ENCODE data around the gene SEMA3A. TPM values are rescaled to one million over a fixed set of nuclear protein-coding genes. Genes with fewer than 3 reads are reported as not detected.

Gene SEMA3A
- total RNA-seq, 2 donors from 2014 or later, result 0.13 TPM; not detected in 1

- Mint-ChIP-seq H3K36me3 (ENCODE audit: low read depth) (no peaks in the 10 kb centered on the region), H3K9me3 (no peaks in the 10 kb centered on the region), H3K4me3 (no peak overlapping the region), H3K27ac (no peak overlapping the region), H3K4me1 (no peaks in the 10 kb centered on the region), H3K27me3 (no peaks in the 10 kb centered on the region)
- no peak for ATAC-seq (replicated peaks)
Observed at GRCh38 chr7:84039432-84039831, 155.2 kb downstream of the SEMA3A start.

DNA sequence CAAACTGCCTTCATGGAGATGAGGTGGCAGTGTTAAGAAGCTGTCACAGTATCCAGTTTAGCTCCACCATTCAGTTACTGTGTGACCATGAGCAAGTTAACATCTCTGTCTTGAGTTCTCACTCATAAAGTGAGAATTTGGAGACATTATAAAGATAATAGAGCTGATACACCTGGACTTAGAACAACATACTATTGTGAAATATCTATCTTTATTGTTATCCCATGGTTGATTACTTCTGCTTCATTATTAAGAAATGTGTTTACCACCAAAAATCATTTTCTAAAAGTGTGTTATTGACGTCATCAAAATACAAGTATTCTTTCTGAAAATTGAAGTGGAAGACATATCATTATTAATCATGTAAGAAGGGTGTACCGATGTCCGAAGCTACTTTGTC, 166.9 kb downstream of the SEMA3A start:
- no peaks in the 10 kb centered on the region for H3K36me3 Mint-ChIP-seq (ENCODE audit: low read depth)

DNA sequence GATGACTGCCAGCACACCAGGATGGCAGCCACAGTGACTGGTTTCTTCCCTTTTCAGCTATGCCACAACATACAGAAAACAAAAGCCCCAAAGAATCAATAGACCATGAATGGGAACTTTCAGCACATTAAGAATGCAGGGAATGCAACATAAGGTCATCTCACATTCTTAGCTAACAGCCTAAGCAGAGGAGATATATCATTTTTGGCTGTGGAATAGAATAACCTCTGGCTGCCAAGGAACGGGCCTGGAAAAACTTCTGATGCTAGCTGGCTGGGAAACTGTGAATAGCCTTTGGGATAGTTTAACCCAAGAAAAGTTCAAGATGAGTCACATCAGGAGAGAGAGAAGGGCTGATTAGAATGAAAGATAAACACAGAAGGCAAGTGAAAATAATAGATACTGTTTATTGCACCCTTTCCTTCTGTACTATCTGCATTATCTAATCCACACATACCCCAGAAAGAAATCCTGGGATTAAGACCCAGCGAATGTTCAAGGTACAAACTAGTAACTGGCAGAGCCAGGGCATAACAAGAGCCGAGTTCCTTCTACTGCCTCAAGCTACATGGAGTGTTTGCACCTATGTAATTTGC, 169.2 kb downstream of the SEMA3A start:
- ATAC-seq (replicated peaks), result no peak
- H3K4me1 Mint-ChIP-seq, result no peaks in the 10 kb centered on the region
- peaks cover 6% of the 10 kb centered on the region for H3K9me3 Mint-ChIP-seq
- no peaks in the 10 kb centered on the region for H3K36me3 Mint-ChIP-seq (ENCODE audit: low read depth)
- H3K4me3 Mint-ChIP-seq, result no peak overlapping the region
- H3K27me3 Mint-ChIP-seq, result no peaks in the 10 kb centered on the region
- no peak overlapping the region for H3K27ac Mint-ChIP-seq

More for the DNA sequence above, 166.9 kb downstream of the SEMA3A start:
- ATAC-seq (replicated peaks), result no peak
- no peak overlapping the region for H3K4me3 Mint-ChIP-seq
- no peaks in the 10 kb centered on the region for H3K4me1 Mint-ChIP-seq
- no peaks in the 10 kb centered on the region for H3K27me3 Mint-ChIP-seq
- no peak overlapping the region for H3K27ac Mint-ChIP-seq
- H3K9me3 Mint-ChIP-seq, result peaks cover 6% of the 10 kb centered on the region

- peaks cover 6% of the 10 kb centered on the region for H3K9me3 Mint-ChIP-seq
- ATAC-seq (replicated peaks), result no peak
- no peaks in the 10 kb centered on the region for H3K4me1 Mint-ChIP-seq
- no peak overlapping the region for H3K27ac Mint-ChIP-seq
- no peak overlapping the region for H3K4me3 Mint-ChIP-seq
- H3K27me3 Mint-ChIP-seq, result no peaks in the 10 kb centered on the region
- H3K36me3 Mint-ChIP-seq (ENCODE audit: low read depth), result no peaks in the 10 kb centered on the region
Observed at GRCh38 chr7:84022684-84023308, 171.8 kb downstream of the SEMA3A start.

GRCh38 chr7:84022009-84022408, 172.6 kb downstream of the SEMA3A start:
- no peaks in the 10 kb centered on the region for H3K36me3 Mint-ChIP-seq (ENCODE audit: low read depth)
- no peak overlapping the region for H3K4me3 Mint-ChIP-seq
- H3K9me3 Mint-ChIP-seq, result peaks cover 6% of the 10 kb centered on the region
- H3K27ac Mint-ChIP-seq, result no peak overlapping the region
- ATAC-seq (replicated peaks), result no peak
- H3K27me3 Mint-ChIP-seq, result no peaks in the 10 kb centered on the region
- no peaks in the 10 kb centered on the region for H3K4me1 Mint-ChIP-seq

DNA sequence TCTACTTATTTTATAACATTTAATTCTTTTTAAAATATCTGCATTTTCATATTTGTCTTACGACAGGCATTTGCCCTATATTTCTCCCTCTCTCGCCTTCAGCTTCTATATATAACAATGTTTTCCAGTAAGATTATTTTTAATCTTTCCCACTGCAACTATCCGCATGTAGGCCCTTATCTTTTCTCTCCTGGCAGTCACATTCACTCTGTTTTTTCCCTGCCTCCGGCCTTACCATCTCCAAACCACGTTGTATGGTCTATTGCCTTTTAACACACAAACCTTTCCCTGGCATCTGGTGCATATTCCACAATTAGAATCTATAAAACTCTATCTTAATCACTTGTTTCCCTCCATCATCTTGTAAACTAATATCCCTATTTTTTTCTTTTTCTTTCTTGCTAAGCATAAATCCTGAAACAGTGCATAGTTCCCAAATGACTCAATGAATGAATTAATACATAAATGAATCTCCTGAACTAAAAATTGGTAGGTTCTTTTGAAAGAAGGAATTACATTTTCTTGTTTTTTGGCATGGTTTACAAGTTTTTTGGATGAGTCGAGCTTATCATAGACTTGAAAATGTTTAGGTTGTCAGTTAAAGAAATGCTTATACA, 173.2 kb downstream of the SEMA3A start:
- H3K36me3 Mint-ChIP-seq (ENCODE audit: low read depth), result no peaks in the 10 kb centered on the region
- no peak for ATAC-seq (replicated peaks)
- H3K4me3 Mint-ChIP-seq, result no peak overlapping the region
- H3K27ac Mint-ChIP-seq, result no peak overlapping the region
- H3K4me1 Mint-ChIP-seq, result no peaks in the 10 kb centered on the region
- H3K27me3 Mint-ChIP-seq, result no peaks in the 10 kb centered on the region
- H3K9me3 Mint-ChIP-seq, result peaks cover 5% of the 10 kb centered on the region

DNA sequence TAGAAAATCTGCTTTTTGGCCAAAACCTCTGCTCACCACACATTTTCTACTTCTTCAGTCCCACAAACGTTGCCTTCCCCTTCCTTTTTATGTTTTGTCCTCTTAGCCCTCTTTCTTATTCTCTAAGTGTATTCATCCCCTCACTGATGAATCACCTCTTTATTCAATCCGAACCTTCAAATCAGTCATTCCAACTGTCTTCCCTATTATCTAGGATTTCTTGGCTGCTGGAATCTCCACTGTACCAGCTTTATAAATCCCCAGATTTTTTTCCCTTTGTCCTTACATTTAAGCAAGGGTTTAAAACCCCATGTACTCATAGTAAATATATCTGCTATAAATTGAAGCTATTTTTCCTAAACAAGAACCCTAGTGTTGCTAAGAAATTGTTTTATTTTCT, 176.9 kb downstream of the SEMA3A start:
- Mint-ChIP-seq H3K4me3 (no peak overlapping the region), H3K36me3 (ENCODE audit: low read depth) (no peaks in the 10 kb centered on the region), H3K9me3 (no peaks in the 10 kb centered on the region), H3K27ac (no peak overlapping the region), H3K4me1 (no peaks in the 10 kb centered on the region), H3K27me3 (no peaks in the 10 kb centered on the region)
- ATAC-seq (replicated peaks), result no peak

DNA sequence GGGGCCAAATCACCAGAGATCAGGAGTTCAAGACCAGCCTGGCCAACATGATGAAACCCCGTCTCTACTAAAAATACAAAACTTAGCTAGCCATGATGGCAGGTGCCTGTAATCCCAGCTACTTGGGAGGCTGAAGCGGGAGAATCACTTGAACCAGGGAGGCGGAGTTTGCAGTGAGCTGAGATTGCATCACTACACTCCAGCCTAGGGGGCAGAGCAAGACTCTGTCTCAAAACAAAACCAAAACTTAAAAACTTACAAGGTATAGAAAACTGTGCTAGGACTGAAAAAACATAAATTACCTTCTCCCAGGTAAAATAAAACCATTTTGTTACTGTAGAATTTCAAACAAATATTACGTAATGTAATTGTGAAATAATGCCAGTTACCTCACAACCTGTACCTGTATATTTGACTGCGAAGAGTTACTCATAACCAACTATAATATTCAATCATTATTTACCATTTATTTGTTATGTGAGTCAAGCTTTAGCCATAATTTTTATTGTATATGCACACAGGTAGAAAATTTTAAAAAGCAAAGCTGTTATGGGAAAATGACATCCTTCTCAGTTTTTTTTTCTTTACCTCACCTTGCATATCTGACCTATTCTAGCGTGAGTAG, 180.9 kb downstream of the SEMA3A start:
- no peak overlapping the region for H3K4me3 Mint-ChIP-seq
- H3K4me1 Mint-ChIP-seq, result no peaks in the 10 kb centered on the region
- H3K27ac Mint-ChIP-seq, result no peak overlapping the region
- no peak for ATAC-seq (replicated peaks)
- no peaks in the 10 kb centered on the region for H3K9me3 Mint-ChIP-seq
- no peaks in the 10 kb centered on the region for H3K36me3 Mint-ChIP-seq (ENCODE audit: low read depth)
- H3K27me3 Mint-ChIP-seq, result no peaks in the 10 kb centered on the region

GRCh38 chr7:84009782-84010181, 184.8 kb downstream of the SEMA3A start:
- H3K27ac Mint-ChIP-seq, result no peak overlapping the region
- H3K27me3 Mint-ChIP-seq, result no peaks in the 10 kb centered on the region
- H3K36me3 Mint-ChIP-seq (ENCODE audit: low read depth), result no peaks in the 10 kb centered on the region
- ATAC-seq (replicated peaks), result no peak
- no peaks in the 10 kb centered on the region for H3K4me1 Mint-ChIP-seq
- no peak overlapping the region for H3K4me3 Mint-ChIP-seq
- H3K9me3 Mint-ChIP-seq, result no peaks in the 10 kb centered on the region

GRCh38 chr7:84009051-84009450, 185.5 kb downstream of the SEMA3A start:
- Mint-ChIP-seq H3K27ac (no peak overlapping the region), H3K4me3 (no peak overlapping the region), H3K9me3 (no peaks in the 10 kb centered on the region), H3K27me3 (no peaks in the 10 kb centered on the region), H3K36me3 (ENCODE audit: low read depth) (no peaks in the 10 kb centered on the region), H3K4me1 (no peaks in the 10 kb centered on the region)
- no peak for ATAC-seq (replicated peaks)

DNA sequence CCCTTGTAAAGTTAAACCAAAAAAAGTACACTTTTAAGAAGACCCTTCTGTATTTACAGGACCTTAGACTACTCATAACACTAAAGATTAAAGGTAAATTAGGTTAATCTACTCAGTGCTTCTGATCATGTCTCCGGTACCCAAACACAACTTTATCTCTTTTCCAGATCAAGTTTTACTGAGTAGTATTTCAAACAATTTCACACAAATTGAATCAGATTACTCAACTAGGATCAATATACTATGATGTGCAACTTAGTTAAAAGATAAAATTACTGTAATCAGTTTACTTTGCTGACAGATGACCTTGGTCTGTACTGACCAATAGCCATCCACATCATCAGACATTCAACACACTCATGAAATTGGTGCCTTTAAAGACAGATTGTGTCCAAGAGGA, 191.4 kb downstream of the SEMA3A start:
- Mint-ChIP-seq H3K4me3 (no peak overlapping the region), H3K9me3 (no peaks in the 10 kb centered on the region), H3K27me3 (no peaks in the 10 kb centered on the region), H3K36me3 (ENCODE audit: low read depth) (no peaks in the 10 kb centered on the region), H3K27ac (no peak overlapping the region), H3K4me1 (no peaks in the 10 kb centered on the region)
- no peak for ATAC-seq (replicated peaks)

DNA sequence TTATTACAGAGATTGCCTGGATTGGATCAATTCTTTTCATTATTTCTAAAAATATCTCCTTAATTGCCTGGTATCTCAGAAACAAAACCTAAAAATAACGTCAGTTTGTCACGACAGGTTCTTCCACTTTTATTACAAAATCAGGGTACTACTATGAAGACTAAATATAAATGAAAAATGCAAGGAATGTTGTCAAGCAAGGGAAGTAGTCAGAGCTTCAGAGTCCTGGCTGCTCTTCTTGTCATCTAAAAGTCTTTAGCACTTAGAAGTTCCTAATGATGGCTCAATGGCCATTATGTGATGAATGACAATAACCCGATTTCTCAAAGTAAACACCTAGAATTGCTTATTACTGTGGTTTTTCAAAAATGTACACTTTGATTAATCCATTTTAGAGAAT, 192.2 kb downstream of the SEMA3A start:
- no peaks in the 10 kb centered on the region for H3K36me3 Mint-ChIP-seq (ENCODE audit: low read depth)
- H3K9me3 Mint-ChIP-seq, result no peaks in the 10 kb centered on the region
- H3K27me3 Mint-ChIP-seq, result no peaks in the 10 kb centered on the region
- ATAC-seq (replicated peaks), result no peak
- H3K4me3 Mint-ChIP-seq, result no peak overlapping the region
- H3K4me1 Mint-ChIP-seq, result no peaks in the 10 kb centered on the region
- H3K27ac Mint-ChIP-seq, result no peak overlapping the region

GRCh38 chr7:83996879-83997278, 197.7 kb downstream of the SEMA3A start:
- no peaks in the 10 kb centered on the region for H3K27me3 Mint-ChIP-seq
- no peaks in the 10 kb centered on the region for H3K36me3 Mint-ChIP-seq (ENCODE audit: low read depth)
- no peaks in the 10 kb centered on the region for H3K4me1 Mint-ChIP-seq
- ATAC-seq (replicated peaks), result no peak
- no peak overlapping the region for H3K4me3 Mint-ChIP-seq
- H3K27ac Mint-ChIP-seq, result no peak overlapping the region
- no peaks in the 10 kb centered on the region for H3K9me3 Mint-ChIP-seq

DNA sequence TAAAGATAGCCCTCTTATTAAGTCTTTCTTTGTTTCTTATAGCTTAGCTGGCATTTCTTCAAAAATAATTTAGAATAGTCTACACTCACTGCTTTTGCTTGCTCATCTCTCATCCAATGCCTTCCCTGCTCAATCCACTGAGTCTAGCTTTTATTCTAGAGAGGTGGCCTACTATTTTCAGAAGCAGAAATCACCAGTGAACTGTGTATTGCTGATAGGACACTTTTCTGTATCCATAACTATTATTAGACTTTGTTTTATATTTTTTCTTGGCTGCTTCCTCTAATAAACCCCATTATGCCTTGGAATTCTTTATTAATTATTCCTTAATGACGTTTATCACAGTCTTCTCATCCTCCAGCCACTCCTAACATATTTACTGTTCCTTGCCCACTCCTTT, 206.8 kb downstream of the SEMA3A start:
- ATAC-seq (replicated peaks), result no peak
- no peak overlapping the region for H3K4me3 Mint-ChIP-seq
- no peaks in the 10 kb centered on the region for H3K36me3 Mint-ChIP-seq (ENCODE audit: low read depth)
- H3K9me3 Mint-ChIP-seq, result no peaks in the 10 kb centered on the region
- H3K4me1 Mint-ChIP-seq, result no peaks in the 10 kb centered on the region
- H3K27ac Mint-ChIP-seq, result no peak overlapping the region
- no peaks in the 10 kb centered on the region for H3K27me3 Mint-ChIP-seq

DNA sequence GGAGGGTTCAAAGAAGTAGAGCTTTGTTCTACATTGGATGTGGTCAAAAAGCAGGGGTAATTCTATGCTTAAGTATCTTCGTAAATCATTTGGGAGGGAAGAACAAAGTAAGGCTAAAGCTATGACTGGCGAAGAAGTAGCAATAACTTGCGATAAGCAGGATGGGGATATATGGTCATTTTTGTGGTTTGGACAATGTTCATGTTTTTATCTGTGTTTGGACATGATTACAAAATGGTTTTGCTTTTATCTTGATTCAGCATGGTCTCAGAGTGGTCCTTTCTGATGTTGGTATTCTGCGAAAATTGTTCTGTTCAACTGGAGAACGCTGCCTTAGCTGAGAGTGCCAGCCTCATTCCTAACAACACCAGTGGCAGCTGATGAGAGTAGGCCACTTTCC, 208.8 kb downstream of the SEMA3A start:
- Mint-ChIP-seq H3K4me3 (no peak overlapping the region), H3K27ac (no peak overlapping the region), H3K9me3 (no peaks in the 10 kb centered on the region), H3K36me3 (ENCODE audit: low read depth) (no peaks in the 10 kb centered on the region), H3K27me3 (no peaks in the 10 kb centered on the region), H3K4me1 (no peaks in the 10 kb centered on the region)
- ATAC-seq (replicated peaks), result no peak

Data from activated T-helper 17 cell treated with anti-CD3 and anti-CD28 coated beads, Interleukin-2, amount 50 U/mL, for 72 hours (primary cell).